Neural cell (in vitro differentiated cells): ENCODE data around the gene C18orf54.

Experiments used
- CTCF ChIP-seq: fragments of 450-650 bp; IDR thresholded peaks from 2 replicates; pipeline ENCODE4 v1.5.1; 2014; ENCODE audit warnings: antibody characterized with exemption, mild to moderate bottlenecking, moderate library complexity; ENCODE audit not compliant: poor library complexity, severe bottlenecking
- EP300 ChIP-seq: fragments of 450-650 bp; conservative IDR thresholded peaks from 2 replicates; pipeline ENCODE4 v1.6.1; 2014; ENCODE audit warnings: antibody characterized with exemption, mild to moderate bottlenecking, moderate library complexity; ENCODE audit not compliant: poor library complexity, severe bottlenecking
- MXI1 ChIP-seq: fragments of 450-650 bp; conservative IDR thresholded peaks from 2 replicates; pipeline ENCODE4 v1.6.1; 2014; ENCODE audit warnings: antibody characterized with exemption, mild to moderate bottlenecking; ENCODE audit not compliant: poor library complexity, severe bottlenecking
- POLR2AphosphoS5 ChIP-seq: IDR thresholded peaks from 2 replicates; pipeline ENCODE4 v1.6.1; 2012

DNA sequence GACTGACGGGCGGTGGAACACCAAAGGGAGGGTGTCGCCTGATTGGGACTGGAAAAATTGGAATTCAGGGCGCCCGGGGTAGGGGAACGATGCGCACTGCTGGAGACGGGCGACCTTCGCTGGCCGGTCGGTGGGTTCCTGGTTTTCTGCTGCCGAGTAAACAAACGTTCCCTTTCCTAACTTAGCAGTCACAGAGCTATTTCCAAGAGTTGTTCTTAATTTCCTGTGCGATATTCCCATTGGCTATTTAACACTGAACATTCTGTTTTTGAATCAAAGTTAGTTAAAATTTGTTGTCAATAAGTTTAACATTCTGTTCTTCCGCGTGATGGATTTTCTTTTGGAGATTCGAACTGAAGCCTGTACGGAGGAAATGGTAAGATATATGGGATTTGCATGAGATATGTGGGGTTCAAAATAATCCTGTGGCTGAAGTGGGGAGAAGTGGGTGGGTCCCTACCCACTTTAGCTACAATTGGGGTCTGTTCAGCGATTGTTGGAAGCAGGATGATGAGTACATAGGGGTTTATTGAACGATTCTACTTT, 862 bp downstream of the C18orf54 start:
- TF ChIP-seq CTCF, result no peak
- TF ChIP-seq EP300, result no peak
- no peak for TF ChIP-seq POLR2AphosphoS5
- no peak for TF ChIP-seq MXI1
